Measurements from ENCODE around the gene SUPT3H.

The SUPT3H gene

GRCh38 chr6:44809258-44809657, 568.5 kb downstream of the SUPT3H start:
- Mint-ChIP-seq H3K36me3 (ENCODE audit: low read depth) (no peaks in the 10 kb centered on the region), H3K4me1 (peaks cover 7% of the 10 kb centered on the region), H3K27ac (no peak overlapping the region), H3K27me3 (ENCODE audit: low read depth, poor library complexity) (no peaks in the 10 kb centered on the region), H3K4me3 (no peak overlapping the region), H3K9me3 (no peaks in the 10 kb centered on the region)
- TF ChIP-seq, protein P1, sequence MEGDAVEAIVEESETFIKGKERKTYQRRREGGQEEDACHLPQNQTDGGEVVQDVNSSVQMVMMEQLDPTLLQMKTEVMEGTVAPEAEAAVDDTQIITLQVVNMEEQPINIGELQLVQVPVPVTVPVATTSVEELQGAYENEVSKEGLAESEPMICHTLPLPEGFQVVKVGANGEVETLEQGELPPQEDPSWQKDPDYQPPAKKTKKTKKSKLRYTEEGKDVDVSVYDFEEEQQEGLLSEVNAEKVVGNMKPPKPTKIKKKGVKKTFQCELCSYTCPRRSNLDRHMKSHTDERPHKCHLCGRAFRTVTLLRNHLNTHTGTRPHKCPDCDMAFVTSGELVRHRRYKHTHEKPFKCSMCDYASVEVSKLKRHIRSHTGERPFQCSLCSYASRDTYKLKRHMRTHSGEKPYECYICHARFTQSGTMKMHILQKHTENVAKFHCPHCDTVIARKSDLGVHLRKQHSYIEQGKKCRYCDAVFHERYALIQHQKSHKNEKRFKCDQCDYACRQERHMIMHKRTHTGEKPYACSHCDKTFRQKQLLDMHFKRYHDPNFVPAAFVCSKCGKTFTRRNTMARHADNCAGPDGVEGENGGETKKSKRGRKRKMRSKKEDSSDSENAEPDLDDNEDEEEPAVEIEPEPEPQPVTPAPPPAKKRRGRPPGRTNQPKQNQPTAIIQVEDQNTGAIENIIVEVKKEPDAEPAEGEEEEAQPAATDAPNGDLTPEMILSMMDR (IDR thresholded peaks at IDR 0.05): no peak
- DNase-seq: no peak

DNA sequence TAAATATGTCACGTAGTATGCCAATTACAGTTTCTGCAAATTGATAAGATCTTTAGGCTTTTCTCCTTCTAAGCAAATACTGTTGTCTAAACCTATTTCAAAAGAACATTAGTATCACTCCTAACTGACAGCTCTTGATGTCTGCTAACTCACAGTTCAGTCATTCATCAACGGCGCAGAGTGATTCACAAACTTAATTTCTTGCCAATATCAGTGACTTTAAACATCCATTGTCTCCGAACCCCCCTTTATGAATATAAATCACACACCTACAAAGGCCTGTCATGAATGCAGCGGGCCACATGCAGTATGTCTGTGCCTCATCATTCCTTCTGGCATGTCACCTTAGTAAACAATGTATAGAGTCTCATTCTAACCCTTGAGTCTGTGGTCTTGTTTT, 569.6 kb downstream of the SUPT3H start:
- no peaks in the 10 kb centered on the region for H3K36me3 Mint-ChIP-seq (ENCODE audit: low read depth)
- TF ChIP-seq, protein P1 (IDR thresholded peaks at IDR 0.05): no peak
- H3K27ac Mint-ChIP-seq: no peak overlapping the region
- H3K4me1 Mint-ChIP-seq: peaks cover 7% of the 10 kb centered on the region
- no peak for DNase-seq
- no peak overlapping the region for H3K4me3 Mint-ChIP-seq
- H3K9me3 Mint-ChIP-seq: no peaks in the 10 kb centered on the region
- no peaks in the 10 kb centered on the region for H3K27me3 Mint-ChIP-seq (ENCODE audit: low read depth, poor library complexity)

DNA sequence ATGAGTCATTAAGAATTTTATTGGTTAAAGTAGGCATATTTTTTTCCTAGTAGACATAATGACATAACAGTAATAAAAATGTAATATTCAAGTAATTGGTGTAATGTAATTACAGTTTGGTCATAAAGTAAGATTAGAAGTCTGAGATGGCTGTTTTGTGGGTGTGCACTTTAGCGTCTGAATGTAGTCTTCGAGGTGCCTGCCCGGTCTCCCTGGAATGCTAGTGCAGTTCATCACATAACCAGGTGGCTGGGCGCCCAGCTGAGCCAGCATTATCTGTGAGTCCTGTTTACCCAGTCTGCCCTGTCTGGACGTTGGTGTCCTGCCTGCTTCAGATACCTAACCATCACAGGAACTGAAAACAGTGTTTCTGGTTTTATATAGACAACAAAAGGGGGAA, 571.1 kb downstream of the SUPT3H start:
- Mint-ChIP-seq H3K4me1 (peaks cover 7% of the 10 kb centered on the region), H3K4me3 (no peak overlapping the region), H3K9me3 (no peaks in the 10 kb centered on the region), H3K27me3 (ENCODE audit: low read depth, poor library complexity) (peaks cover 3% of the 10 kb centered on the region), H3K27ac (no peak overlapping the region), H3K36me3 (ENCODE audit: low read depth) (no peaks in the 10 kb centered on the region)
- TF ChIP-seq, protein P1 (IDR thresholded peaks at IDR 0.05): no peak
- DNase-seq: no peak

GRCh38 chr6:44805238-44805846, 572.4 kb downstream of the SUPT3H start:
- no peak overlapping the region for H3K4me3 Mint-ChIP-seq
- H3K9me3 Mint-ChIP-seq: no peaks in the 10 kb centered on the region
- H3K36me3 Mint-ChIP-seq (ENCODE audit: low read depth): no peaks in the 10 kb centered on the region
- DNase-seq: no peak
- peaks cover 3% of the 10 kb centered on the region for H3K27me3 Mint-ChIP-seq (ENCODE audit: low read depth, poor library complexity)
- H3K27ac Mint-ChIP-seq: no peak overlapping the region
- H3K4me1 Mint-ChIP-seq: peaks cover 18% of the 10 kb centered on the region
- TF ChIP-seq, protein P1 (IDR thresholded peaks at IDR 0.05): no peak

DNA sequence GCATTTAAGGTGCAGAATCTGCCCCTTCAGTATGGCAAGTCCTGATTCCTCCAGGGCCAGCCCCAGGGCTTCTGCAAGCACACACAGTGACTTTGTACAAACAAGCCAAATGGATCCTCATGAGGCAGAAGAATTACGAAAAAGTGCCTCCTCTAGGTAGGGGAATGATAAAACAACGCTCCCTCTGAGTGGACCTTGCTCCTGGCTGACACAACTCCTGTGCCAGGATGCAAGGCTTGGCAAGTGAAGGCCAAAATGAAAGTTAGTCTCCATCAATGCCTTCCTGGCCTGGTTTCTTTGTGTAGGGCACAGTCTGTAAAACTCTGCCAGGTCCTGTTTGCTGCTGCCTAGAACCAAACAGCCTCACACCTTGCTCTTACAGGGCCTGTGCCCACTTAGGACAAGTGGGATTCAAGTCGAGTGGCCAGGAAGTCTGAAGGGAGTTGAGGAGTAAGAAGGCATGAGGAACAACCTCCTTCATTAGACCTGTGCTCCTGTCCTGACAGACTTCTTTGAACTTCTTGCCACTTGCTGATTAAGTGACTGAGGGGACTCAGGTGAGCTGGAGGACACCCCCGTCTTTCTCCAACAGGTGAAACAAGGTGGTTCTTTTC, 573.1 kb downstream of the SUPT3H start:
- TF ChIP-seq, protein P1 (IDR thresholded peaks at IDR 0.05): no peak
- H3K4me3 Mint-ChIP-seq: no peak overlapping the region
- H3K4me1 Mint-ChIP-seq: peaks cover 25% of the 10 kb centered on the region
- DNase-seq: no peak
- no peak overlapping the region for H3K27ac Mint-ChIP-seq
- peaks cover 3% of the 10 kb centered on the region for H3K27me3 Mint-ChIP-seq (ENCODE audit: low read depth, poor library complexity)
- H3K36me3 Mint-ChIP-seq (ENCODE audit: low read depth): no peaks in the 10 kb centered on the region
- no peaks in the 10 kb centered on the region for H3K9me3 Mint-ChIP-seq

DNA sequence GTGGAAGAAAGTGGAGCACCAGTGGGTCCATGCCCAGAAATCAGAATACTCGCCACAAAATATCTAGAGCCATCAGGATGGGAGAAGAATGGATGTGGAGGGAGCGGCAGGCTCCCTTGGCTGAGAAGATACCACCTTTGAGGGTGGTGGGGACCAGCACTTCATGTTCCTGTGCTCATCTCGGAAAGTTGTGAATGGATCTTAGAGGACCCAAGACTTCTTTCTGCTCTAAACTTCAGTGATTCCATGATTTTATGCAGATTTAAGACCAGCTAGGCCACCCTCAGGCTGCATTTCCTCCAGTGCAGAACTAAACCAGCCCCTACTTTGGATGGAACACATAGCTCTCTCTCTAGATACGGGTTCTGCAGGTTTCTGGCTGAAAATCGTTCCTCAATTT, 573.7 kb downstream of the SUPT3H start:
- peaks cover 3% of the 10 kb centered on the region for H3K27me3 Mint-ChIP-seq (ENCODE audit: low read depth, poor library complexity)
- TF ChIP-seq, protein P1 (IDR thresholded peaks at IDR 0.05): no peak
- H3K9me3 Mint-ChIP-seq: no peaks in the 10 kb centered on the region
- H3K4me3 Mint-ChIP-seq: no peak overlapping the region
- no peak overlapping the region for H3K27ac Mint-ChIP-seq
- H3K4me1 Mint-ChIP-seq: peaks cover 25% of the 10 kb centered on the region
- H3K36me3 Mint-ChIP-seq (ENCODE audit: low read depth): no peaks in the 10 kb centered on the region
- no peak for DNase-seq
